Erythroblast (primary cell): ENCODE measurements around the gene UNC119.

Experiments used
- GATA1 ChIP-seq: IDR thresholded peaks from 2 replicates; pipeline ENCODE4 v1.6.1; 2011; ENCODE audit warnings: low read depth, mild to moderate bottlenecking, control low read depth, low read length, moderate library complexity
- POLR2A ChIP-seq: IDR thresholded peaks from 2 replicates; pipeline ENCODE4 v1.6.1; 2011; ENCODE audit warnings: mild to moderate bottlenecking, low read length

DNA sequence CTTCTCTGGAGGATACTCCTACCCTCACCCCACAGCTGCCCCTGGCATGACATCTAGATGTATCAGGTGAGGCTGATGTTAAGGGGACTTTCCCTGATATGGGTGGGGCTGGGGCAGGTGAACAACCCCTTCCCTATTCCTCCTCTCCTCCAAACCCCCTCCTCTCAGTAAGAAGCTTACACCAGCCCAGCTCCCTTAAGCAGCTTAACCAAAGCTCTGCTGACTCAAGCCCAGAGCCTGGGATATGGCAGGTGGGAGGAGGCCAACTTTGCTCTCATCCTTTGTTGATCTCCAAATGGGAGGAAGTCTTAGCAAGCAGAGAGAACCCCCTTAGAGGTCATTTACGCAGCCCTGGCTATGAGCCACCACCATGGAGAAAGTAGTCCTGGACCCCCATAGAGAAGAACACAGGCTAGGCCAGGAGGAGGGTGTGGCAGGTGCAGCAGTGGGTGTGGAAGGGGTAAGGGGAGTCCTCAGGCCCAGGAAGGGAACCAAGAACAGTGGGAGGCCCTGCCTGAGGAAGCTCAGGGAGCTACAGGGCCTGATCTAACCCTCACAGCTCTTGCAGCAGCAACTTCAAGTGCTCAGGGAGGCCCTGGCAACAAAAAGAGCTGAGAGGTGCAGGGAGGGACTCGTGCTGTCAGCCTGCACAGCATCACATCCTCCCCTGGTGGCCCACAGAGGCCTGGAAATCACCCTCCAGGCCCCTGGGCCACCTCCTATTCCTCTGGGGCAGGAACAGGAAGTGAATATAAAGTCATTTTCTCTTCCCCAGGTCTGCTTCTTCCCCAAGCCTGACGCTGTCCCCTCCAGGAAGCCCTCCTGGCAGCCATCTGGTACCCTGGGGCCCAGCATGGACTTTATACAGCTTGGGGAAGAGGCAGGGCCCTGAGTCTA, 2.9 kb downstream of the UNC119 start:
- TF ChIP-seq POLR2A (no peak), GATA1 (no peak)
